Stimulated activated naive CD8-positive, alpha-beta T cell treated with anti-CD3 and anti-CD28 coated beads, Interleukin-15, Interleukin-2, amounts not matched to agents 100 U/mL and 50 U/mL, for 24 hours (primary cell): ENCODE results near the gene VWC2L.

Experiments
- ATAC-seq: fragments of 150-1000 bp; cut with Tn5 transposase; one replicate; pipeline ENCODE4 v1.10.0; 2021
- DNase-seq: peaks from one replicate; pipeline ENCODE4 v3.0.0; 2021

Gene VWC2L

GRCh38 chr2:214469728-214470127, 58.9 kb downstream of the VWC2L start:
- DNase-seq: no peak
- ATAC-seq: no peak

DNA sequence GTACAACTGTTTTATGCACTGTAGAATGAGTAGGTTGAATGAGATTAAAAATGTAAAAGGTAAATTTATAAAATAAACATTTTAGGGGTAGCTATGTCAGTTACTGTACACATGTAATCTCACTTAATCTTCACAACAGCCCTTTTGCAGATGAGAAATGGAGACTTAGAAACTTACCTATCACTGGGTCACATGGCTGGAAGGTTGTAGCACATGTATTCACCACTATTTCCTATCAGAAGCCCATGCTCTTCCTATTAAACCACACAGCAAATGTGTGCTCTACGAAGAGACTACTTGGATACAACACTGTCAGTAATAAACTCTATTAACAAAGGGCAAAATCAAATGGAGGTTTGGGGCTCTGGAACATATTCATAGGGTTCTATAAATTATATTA, 60.5 kb downstream of the VWC2L start:
- ATAC-seq (no peak), DNase-seq (no peak)

GRCh38 chr2:214471990-214472389, 61.1 kb downstream of the VWC2L start:
- DNase-seq: no peak

DNA sequence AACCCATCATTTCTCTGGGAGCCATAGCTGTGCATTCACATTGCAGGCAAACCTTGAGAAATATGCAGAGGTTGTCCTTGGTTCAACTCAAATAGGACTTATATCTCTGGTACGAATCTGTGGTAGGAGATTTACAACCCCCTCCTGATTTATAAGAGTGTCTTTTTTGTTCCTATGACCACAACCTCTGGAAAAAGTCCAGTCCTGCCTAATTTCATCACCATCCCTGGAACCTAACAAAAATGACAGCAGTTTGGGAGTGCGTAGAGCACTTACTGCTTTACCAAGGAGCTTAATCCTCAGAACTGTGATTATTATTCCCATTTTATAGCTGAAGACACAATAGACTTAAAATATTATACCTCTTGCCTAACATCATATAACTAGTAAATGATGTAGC, 66.5 kb downstream of the VWC2L start:
- ATAC-seq (no peak), DNase-seq (no peak)

More at GRCh38 chr2:214471990-214472389, 61.1 kb downstream of the VWC2L start:
- no peak for ATAC-seq

DNA sequence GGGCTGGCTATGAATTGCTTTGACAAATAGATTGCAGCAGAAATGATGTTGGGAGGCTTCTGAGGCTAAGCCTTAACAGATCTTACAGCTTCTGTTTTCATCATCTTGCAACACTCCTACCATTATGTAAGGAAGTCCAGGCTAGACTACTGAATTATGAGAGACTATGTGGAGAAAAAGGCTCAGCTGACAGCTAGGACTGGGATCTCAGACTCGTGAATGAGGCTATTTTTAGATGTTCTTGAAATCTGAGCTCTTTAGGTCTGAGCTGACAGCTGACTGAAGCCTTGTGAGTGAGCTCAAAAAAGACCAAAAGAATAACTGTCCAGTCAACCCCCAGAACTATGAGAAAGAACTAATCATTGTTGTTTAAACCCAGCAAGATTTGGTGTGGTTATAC, 70.3 kb downstream of the VWC2L start:
- ATAC-seq (no peak), DNase-seq (no peak)

GRCh38 chr2:214482728-214483127, 71.9 kb downstream of the VWC2L start:
- DNase-seq (no peak), ATAC-seq (no peak)

DNA sequence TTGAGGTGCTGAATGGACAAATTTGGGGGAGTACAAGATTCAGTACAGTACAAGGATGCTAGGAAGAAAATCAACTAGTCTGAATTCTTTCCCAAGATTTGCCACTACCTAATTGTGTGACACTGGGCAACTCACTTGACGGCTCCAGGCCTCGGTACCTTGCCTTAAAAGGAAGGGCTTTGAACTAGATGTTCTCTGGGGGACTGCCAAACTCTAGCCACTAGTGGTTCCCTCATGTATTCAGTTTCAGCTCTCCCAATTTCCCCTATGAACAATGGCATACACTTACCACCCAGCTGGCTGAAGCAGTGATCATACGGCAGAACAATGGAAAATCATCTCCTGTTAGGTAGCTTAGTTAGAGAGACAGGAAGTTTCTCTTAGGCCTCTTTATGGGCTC, 73.4 kb downstream of the VWC2L start:
- ATAC-seq: no peak
- DNase-seq: no peak

- no peak for DNase-seq
- no peak for ATAC-seq
Measured at GRCh38 chr2:214484701-214485100, 73.8 kb downstream of the VWC2L start.

DNA sequence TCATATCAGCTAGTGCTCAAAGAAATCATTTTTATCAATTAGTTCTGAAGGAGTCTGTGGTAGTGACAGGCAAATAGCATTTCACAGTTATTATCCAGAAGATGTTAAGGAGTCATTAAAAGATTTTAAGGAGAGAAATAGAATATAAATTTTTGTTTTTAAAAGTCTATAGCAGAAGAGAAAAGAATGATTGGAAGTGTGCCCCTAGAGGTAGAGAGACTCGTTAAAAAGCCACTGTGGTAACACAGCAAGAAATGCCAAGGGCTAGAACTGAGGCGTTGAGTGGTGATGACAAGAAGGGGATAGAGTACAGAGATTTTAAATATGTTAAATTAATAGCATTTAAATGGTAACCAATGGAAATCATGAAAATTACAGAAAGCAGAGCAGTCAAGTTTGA, 78.3 kb downstream of the VWC2L start:
- ATAC-seq: no peak
- DNase-seq: no peak

- no peak for DNase-seq
- ATAC-seq: no peak
Measured at GRCh38 chr2:214489702-214490101, 78.8 kb downstream of the VWC2L start.

DNA sequence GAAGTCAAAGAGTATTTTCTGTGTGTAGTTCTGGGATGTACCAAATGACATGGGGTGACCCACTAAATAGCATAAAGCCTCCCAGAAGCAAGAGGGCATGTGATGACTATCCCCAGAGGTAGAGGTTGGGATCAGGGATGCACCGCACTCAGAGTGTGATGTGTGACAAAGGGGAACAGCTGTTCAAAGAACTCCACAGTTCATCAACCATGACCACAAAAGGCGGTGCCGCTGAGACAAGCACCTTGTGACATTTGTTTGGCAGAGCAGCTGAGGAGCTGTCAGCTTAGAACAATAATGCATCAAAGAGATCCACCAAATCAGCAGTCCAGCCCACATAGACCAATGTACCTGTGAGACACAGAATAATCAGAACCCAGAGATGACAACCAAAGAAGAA, 81.3 kb downstream of the VWC2L start:
- ATAC-seq (no peak), DNase-seq (no peak)

DNA sequence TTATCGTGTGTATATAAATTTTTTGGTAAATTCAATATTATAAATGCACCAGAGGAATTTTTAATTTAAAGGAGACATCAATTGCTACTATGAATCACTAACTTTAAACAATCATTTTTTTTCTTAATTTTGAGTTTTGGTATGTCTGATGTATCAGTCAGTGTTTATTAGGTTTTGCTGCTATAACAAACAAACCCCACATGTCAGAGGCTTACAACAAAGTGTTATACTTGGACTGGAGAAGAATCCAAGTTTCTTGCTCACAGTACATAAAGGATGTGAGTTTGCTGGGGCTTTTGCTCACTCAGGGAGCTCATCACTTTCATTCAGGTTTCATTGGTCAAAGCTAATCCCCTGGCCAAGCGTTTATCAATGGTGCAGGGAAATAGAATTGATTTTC, 81.8 kb downstream of the VWC2L start:
- ATAC-seq (no peak), DNase-seq (no peak)

GRCh38 chr2:214497489-214497888, 86.6 kb downstream of the VWC2L start:
- DNase-seq (no peak), ATAC-seq (no peak)

DNA sequence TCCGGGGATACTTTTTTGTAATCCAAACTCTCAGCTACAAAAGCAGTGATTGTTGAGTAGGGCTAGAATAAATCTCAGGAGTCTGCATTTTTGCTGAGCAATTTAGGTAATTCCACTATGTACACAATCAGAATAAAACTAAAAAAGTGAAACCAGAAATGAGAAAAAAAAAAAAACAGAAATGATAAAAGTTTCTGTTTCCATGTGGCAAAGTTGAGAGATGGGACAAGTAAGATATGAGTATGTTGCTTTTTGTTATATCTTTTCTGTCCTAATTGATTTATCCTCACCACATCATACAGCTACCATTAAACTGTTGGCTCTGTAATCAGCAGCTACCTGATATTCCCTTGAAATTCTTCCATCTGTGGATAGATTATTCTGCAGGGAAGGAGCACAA, 92.7 kb downstream of the VWC2L start:
- no peak for DNase-seq
- no peak for ATAC-seq

- no peak for ATAC-seq
Measured at GRCh38 chr2:214504599-214505376, 93.9 kb downstream of the VWC2L start.

GRCh38 chr2:214507032-214507431, 96.2 kb downstream of the VWC2L start:
- ATAC-seq (no peak), DNase-seq (no peak)

More at GRCh38 chr2:214504599-214505376, 93.9 kb downstream of the VWC2L start:
- no peak for DNase-seq

DNA sequence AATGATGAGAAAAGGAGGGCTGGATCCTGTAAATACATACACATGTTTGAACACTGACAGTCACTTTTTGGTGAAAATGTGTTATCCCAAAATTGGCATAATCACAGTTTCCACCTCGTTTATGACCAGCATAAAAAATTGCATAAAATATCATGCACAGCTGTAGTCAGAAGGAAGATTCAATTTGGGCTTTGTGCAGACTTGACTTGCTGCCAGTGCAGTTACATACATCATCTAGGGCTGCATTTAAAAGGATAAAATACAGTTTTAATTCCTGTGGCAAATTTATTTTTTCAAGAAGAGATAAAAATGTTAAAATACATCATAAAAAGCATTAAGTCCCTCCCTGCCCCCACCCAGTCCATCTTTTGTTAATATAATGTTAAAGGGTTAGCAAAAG, 103.8 kb downstream of the VWC2L start:
- DNase-seq (no peak), ATAC-seq (no peak)

- ATAC-seq: no peak
- no peak for DNase-seq
Measured at GRCh38 chr2:214515111-214515510, 104.3 kb downstream of the VWC2L start.

- DNase-seq (no peak), ATAC-seq (no peak)
Measured at GRCh38 chr2:214519258-214519818, 108.5 kb downstream of the VWC2L start.

DNA sequence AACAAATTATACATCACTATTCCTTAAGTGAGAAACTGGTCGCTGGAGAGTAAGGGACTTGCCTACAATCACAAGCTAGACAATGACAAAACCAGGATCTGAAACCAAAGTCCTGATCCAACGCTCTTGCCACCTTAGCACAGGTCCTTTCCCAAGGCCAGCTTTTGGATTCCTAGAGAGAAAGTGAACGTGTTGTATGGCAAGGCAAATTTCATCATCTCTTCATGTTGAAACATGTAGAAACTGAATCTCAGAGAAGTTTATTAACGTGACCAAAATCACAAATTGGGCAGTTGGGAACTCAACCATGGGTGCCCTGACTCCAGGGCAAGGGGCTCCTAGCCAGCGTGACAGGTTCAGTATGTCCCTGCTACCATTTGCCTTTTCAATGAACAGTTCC, 118.2 kb downstream of the VWC2L start:
- DNase-seq (no peak), ATAC-seq (no peak)

DNA sequence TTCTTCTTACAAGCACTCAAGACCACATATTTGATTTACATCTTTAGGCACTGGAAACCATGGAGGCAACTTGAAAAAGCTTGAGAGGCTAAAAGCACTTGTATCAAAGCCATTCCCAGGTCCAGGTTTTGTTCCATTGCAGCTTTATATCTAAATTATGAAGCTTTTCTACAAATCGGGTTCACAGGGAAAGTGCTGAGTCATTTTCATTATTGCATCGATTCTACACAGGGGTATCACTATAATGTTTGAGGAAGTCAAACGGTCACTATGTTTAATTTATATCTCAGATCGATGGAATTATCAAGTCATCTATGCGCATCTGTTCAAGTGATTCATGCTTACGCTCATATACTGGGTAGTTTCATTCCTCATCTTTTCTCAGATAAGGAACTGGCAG, 118.7 kb downstream of the VWC2L start:
- DNase-seq (no peak), ATAC-seq (no peak)

DNA sequence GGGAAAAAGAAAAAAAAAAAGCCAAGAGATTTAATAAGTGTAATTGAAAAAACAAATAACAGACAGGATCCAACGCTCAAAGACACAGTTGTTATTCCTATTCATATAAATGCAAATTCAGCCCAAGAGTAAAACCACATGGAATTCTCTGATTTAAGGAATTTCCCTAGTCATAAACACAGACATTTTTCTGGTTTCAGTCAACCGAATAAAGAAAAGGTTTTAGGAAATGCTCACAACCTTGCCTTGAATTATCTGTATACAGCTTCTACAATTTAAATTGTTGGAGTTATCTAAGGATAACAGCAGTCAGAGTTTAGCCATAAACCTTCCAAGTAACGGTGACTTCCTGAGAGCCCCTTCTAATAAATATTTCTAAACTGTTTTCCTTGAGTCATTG, 122.7 kb downstream of the VWC2L start:
- DNase-seq (no peak), ATAC-seq (no peak)

GRCh38 chr2:214536625-214537024, 125.8 kb downstream of the VWC2L start:
- ATAC-seq (no peak), DNase-seq (no peak)

DNA sequence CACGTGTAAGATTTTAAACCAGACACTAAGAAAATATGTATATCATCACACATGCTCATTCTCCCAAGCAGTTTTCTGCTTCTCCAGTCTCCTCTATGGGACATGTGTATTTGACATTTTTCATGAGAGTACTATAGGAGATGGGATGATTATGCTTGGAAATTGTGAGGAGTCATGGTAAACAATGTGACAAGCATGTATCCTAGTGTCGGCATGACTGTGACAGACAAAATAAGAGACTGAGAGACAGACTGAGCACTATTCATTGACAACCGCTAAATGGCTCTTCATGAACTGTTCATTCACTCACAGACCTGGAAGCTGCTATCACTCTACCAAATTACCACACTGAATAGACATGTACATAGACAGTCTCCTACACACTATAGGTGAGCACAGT, 127.1 kb downstream of the VWC2L start:
- ATAC-seq: no peak

More for the DNA sequence above, 127.1 kb downstream of the VWC2L start:
- DNase-seq: no peak
